ENCODE data around the gene SLC17A5. TPM values are rescaled to one million over a fixed set of nuclear protein-coding genes. Genes with fewer than 3 reads are reported as not detected.
"Not testable (repeated sequence)": the region's sequence is repeated elsewhere in the genome, so short reads cannot be mapped to it uniquely, and the experiment has no call there.

SLC17A5 gene
- total and polyA plus RNA-seq, 4 donors = 9.1 to 19.3 (median 11.3) TPM

- no peak for TF ChIP-seq ATF3 (IDR thresholded peaks at IDR 0.05)
- no peak for TF ChIP-seq GABPA (IDR thresholded peaks at IDR 0.05 in 1 of 2, conservative IDR thresholded peaks at IDR 0.05 in 1 of 2)
These were observed 37.7 kb upstream of the SLC17A5 start (continued) for GRCh38 chr6:73691512-73691911.

- Histone ChIP-seq H3K36me3 (ENCODE audit: control insufficient read depth in 4 of 4, insufficient read depth in 3 of 4, low read depth in 1 of 4, low read length in 3 of 4) (no peaks in the 10 kb centered on the region), H3K4me3 (ENCODE audit: low read depth in 1 of 3, low read length in 3 of 3) (no peak overlapping the region), H3K27ac (ENCODE audit: low read depth in 1 of 2, low read length in 2 of 2) (no peak overlapping the region), H3K9me3 (ENCODE audit: control insufficient read depth in 4 of 4, low read length in 3 of 4) (no peaks in the 10 kb centered on the region), H3K4me1 (ENCODE audit: control insufficient read depth in 4 of 4, insufficient read depth in 4 of 4, low read length in 3 of 4) (no peaks in the 10 kb centered on the region), H3K27me3 (ENCODE audit: control insufficient read depth in 4 of 4, insufficient read depth in 4 of 4, low read length in 3 of 4) (peaks cover 0 to 6% (median under 1%) of the 10 kb centered on the region in 4 donors), H3K9ac (ENCODE audit: low read depth in 1 of 2, low read length in 2 of 2) (no peak overlapping the region)
- 81% methylated on average over 5 of the region's 5 CpGs for WGBS
- no peak for DNase-seq (ENCODE audit: low spot score)
- TF ChIP-seq SP1 (IDR thresholded peaks at IDR 0.05) (no peak), JUND (IDR thresholded peaks at IDR 0.05) (no peak), ATF3 (IDR thresholded peaks at IDR 0.05) (no peak), GABPA (IDR thresholded peaks at IDR 0.05 in 1 of 2, conservative IDR thresholded peaks at IDR 0.05 in 1 of 2) (no peak), EGR1 (IDR thresholded peaks at IDR 0.05; ENCODE audit: low read depth in 2 of 2) (no peak), ZBTB33 (IDR thresholded peaks at IDR 0.05) (no peak), CTCF (IDR thresholded peaks at IDR 0.05; ENCODE audit: low read depth, low read length, missing input control) (no peak), HNF4G (IDR thresholded peaks at IDR 0.05) (no peak)
These were observed 36.3 kb upstream of the SLC17A5 start for GRCh38 chr6:73690056-73690455.

DNA sequence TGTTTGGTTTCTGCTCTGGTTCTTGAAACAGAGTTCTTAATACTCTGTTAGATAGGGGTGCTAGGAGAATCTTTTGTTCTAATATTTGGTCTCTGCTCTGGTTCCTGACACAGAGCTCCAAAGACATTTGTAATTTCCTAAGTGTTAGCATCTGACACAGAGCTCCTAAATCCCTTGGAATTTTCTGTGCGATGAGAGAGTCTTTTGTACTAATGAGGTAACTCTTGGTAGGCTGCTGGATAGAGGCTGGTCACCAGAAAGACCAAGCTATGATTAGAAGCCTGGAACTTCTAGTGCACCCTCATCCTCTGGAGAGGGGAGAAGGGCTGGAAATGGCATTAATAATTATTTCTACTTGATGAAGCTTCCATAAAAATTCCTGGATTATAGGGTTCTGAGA, 34.6 kb upstream of the SLC17A5 start:
- Histone ChIP-seq H3K9ac (ENCODE audit: low read depth in 1 of 2, low read length in 2 of 2) (no peak overlapping the region), H3K9me3 (ENCODE audit: control insufficient read depth in 4 of 4, low read length in 3 of 4) (no peaks in the 10 kb centered on the region), H3K4me1 (ENCODE audit: control insufficient read depth in 4 of 4, insufficient read depth in 4 of 4, low read length in 3 of 4) (no peaks in the 10 kb centered on the region), H3K4me3 (ENCODE audit: low read depth in 1 of 3, low read length in 3 of 3) (no peak overlapping the region), H3K27ac (ENCODE audit: low read depth in 1 of 2, low read length in 2 of 2) (no peak overlapping the region), H3K36me3 (ENCODE audit: control insufficient read depth in 4 of 4, insufficient read depth in 3 of 4, low read depth in 1 of 4, low read length in 3 of 4) (no peaks in the 10 kb centered on the region), H3K27me3 (ENCODE audit: control insufficient read depth in 4 of 4, insufficient read depth in 4 of 4, low read length in 3 of 4) (peaks cover 0 to 2% (median under 1%) of the 10 kb centered on the region in 4 donors)
- 84% methylated on average over 1 of the region's 1 CpG for WGBS
- TF ChIP-seq RXRA (IDR thresholded peaks at IDR 0.05) (no peak), GABPA (IDR thresholded peaks at IDR 0.05 in 1 of 2, conservative IDR thresholded peaks at IDR 0.05 in 1 of 2) (no peak), HNF4A (conservative IDR thresholded peaks at IDR 0.05) (no peak), HNF4G (IDR thresholded peaks at IDR 0.05) (no peak), CTCF (IDR thresholded peaks at IDR 0.05; ENCODE audit: low read depth, low read length, missing input control) (no peak), ZBTB33 (IDR thresholded peaks at IDR 0.05) (no peak), TAF1 (conservative IDR thresholded peaks at IDR 0.05) (no peak), YY1 (IDR thresholded peaks at IDR 0.05) (no peak), SP1 (IDR thresholded peaks at IDR 0.05) (no peak)
- no peak for DNase-seq (ENCODE audit: low spot score)

- H3K9ac ChIP-seq (ENCODE audit: low read depth in 1 of 2, low read length in 2 of 2); DNase-seq (ENCODE audit: low spot score); H3K27me3 ChIP-seq (ENCODE audit: control insufficient read depth in 4 of 4, insufficient read depth in 4 of 4, low read length in 3 of 4); H3K4me1 ChIP-seq (ENCODE audit: control insufficient read depth in 4 of 4, insufficient read depth in 4 of 4, low read length in 3 of 4); H3K9me3 ChIP-seq (ENCODE audit: control insufficient read depth in 4 of 4, low read length in 3 of 4); H3K4me3 ChIP-seq (ENCODE audit: low read depth in 1 of 3, low read length in 3 of 3); H3K27ac ChIP-seq (ENCODE audit: low read depth in 1 of 2, low read length in 2 of 2); H3K36me3 ChIP-seq (ENCODE audit: control insufficient read depth in 4 of 4, insufficient read depth in 3 of 4, low read depth in 1 of 4, low read length in 3 of 4): not testable (repeated sequence)
- WGBS = 68% methylated on average over 2 of the region's 2 CpGs
These were observed 29.8 kb upstream of the SLC17A5 start for GRCh38 chr6:73683574-73683973.
